H1 (cell line): Measurements from ENCODE around the gene CCNK. TPM values are rescaled to one million over a fixed set of nuclear protein-coding genes. Genes with fewer than 3 reads are reported as not detected.

Source experiments
- CTCF ChIA-PET: fragments of 300-600 bp; sonication (Branson Sonifier 250); formaldehyde crosslinking; loops from one replicate; lab custom pipeline; 2021; ENCODE audit not compliant: partially characterized antibody; lab: Charles Lee
- POLR2A ChIA-PET: fragments of 300-600 bp; sonication (Branson Sonifier 250); formaldehyde crosslinking; loops from one replicate; lab custom pipeline; 2021; ENCODE audit warnings: inconsistent platforms; ENCODE audit not compliant: partially characterized antibody; lab: Charles Lee
- DNase-seq, 2 experiments: peaks; one replicate each; pipeline versions ENCODE4 v3.0.0 to v3.0.0-alpha.2; 2010 to 2022; ENCODE audit warnings: low spot score in 2 of 2, low read depth in 1 of 2, mixed read lengths in 1 of 2
- FAIRE-seq: peaks from 2 replicates; lab custom pipeline; 2011; peaks lifted over from hg19 to GRCh38; lab: Jason Lieb, UNC
- H2AFZ ChIP-seq: 2 replicates; pipeline ENCODE4 v1.8.1; 2012; ENCODE audit warnings: low read length, inconsistent platforms
- H2AK5ac ChIP-seq: 2 replicates; pipeline ENCODE4 v1.6.1; 2013; ENCODE audit warnings: low read depth, low read length
- H2BK120ac ChIP-seq: replicated peaks from 2 replicates; pipeline ENCODE3; 2013; ENCODE audit warnings: low read depth, low read length, inconsistent platforms
- H2BK12ac ChIP-seq: 2 replicates; pipeline ENCODE4 v1.6.1; 2013; ENCODE audit warnings: low read depth, low read length
- H2BK15ac ChIP-seq: 2 replicates; pipeline ENCODE4 v1.6.1; 2013; ENCODE audit warnings: low read length
- H2BK20ac ChIP-seq: 2 replicates; pipeline ENCODE4 v1.6.1; 2013; ENCODE audit warnings: low read length
- H2BK5ac ChIP-seq: 2 replicates; pipeline ENCODE4 v1.6.1; 2013; ENCODE audit warnings: low read depth, low read length
- H3K14ac ChIP-seq: 2 replicates; pipeline ENCODE4 v1.6.1; 2013; ENCODE audit warnings: inconsistent platforms; ENCODE audit not compliant: insufficient read length
- H3K18ac ChIP-seq: 2 replicates; pipeline ENCODE4 v1.6.1; 2013; ENCODE audit warnings: low read length; ENCODE audit errors: extremely low read depth
- H3K23ac ChIP-seq: 2 replicates; pipeline ENCODE4 v1.6.1; 2013; ENCODE audit warnings: inconsistent platforms; ENCODE audit not compliant: insufficient read length
- H3K23me2 ChIP-seq: 2 replicates; pipeline ENCODE4 v1.6.1; 2013; ENCODE audit warnings: low read depth, low read length
- H3K27ac ChIP-seq: 2 replicates; pipeline ENCODE4 v1.6.1; 2011; ENCODE audit warnings: low read depth, low read length, inconsistent platforms
- H3K27me3 ChIP-seq, 4 experiments: replicated peaks in 1 of 4; 1 replicate in 1 of 4; 2 replicates in 3 of 4; pipeline versions ENCODE4 v1.6.1 to v1.8.1; 2011 to 2013; ENCODE audit warnings: low read length in 3 of 4, mild to moderate bottlenecking in 3 of 4, inconsistent platforms in 2 of 4, mixed read lengths in 2 of 4, moderate library complexity in 1 of 4; ENCODE audit not compliant: control insufficient read depth in 3 of 4, insufficient read depth in 3 of 4; ENCODE audit errors: extremely low read depth in 1 of 4
- H3K36me3 ChIP-seq, 4 experiments: 2 replicates each; pipeline versions ENCODE4 v1.6.1 to v1.8.1; 2011 to 2013; ENCODE audit warnings: mild to moderate bottlenecking in 4 of 4, low read length in 3 of 4, moderate library complexity in 2 of 4, control low read depth in 1 of 4, inconsistent platforms in 1 of 4; ENCODE audit not compliant: insufficient read depth in 4 of 4, control insufficient read depth in 2 of 4
- H3K4ac ChIP-seq: replicated peaks from 2 replicates; pipeline ENCODE3; 2013; ENCODE audit warnings: low read length, low read depth, mixed read lengths, inconsistent platforms; ENCODE audit not compliant: insufficient read length
- H3K4me1 ChIP-seq, 4 experiments: replicated peaks in 1 of 4; 1 replicate in 1 of 4; 2 replicates in 3 of 4; pipeline versions ENCODE4 v1.6.1 to v1.8.1; 2011 to 2013; ENCODE audit warnings: low read length in 3 of 4, inconsistent platforms in 2 of 4, mixed read lengths in 1 of 4; ENCODE audit not compliant: insufficient read depth in 4 of 4, control insufficient read depth in 3 of 4
- H3K4me2 ChIP-seq, 2 experiments: 2 replicates each; pipeline versions ENCODE4 v1.6.1 to v1.8.1; 2011 to 2013; ENCODE audit warnings: low read depth in 2 of 2, low read length in 2 of 2, control low read depth in 1 of 2, inconsistent platforms in 1 of 2, mild to moderate bottlenecking in 1 of 2; ENCODE audit not compliant: insufficient read depth in 1 of 2
- H3K4me3 ChIP-seq, 4 experiments: fragments of 200-600, 300-600 bp in 1 of 4; sonication (generic), shearing (Covaris generic), sonication (Bioruptor Twin) in 1 of 4; 2 replicates each; pipeline versions ENCODE4 v1.5.1 to v1.8.1; 2011 to 2016; ENCODE audit warnings: low read length in 4 of 4, low read depth in 3 of 4, control low read depth in 2 of 4, inconsistent platforms in 2 of 4, mild to moderate bottlenecking in 2 of 4, mixed read lengths in 1 of 4, moderate library complexity in 1 of 4; ENCODE audit not compliant: insufficient read depth in 2 of 4; ENCODE audit errors: extremely low read depth in 1 of 4
- H3K56ac ChIP-seq: replicated peaks from 2 replicates; pipeline ENCODE3; 2013; ENCODE audit warnings: low read depth, mild to moderate bottlenecking, mixed read lengths, low read length, inconsistent platforms; ENCODE audit not compliant: insufficient read length
- H3K79me1 ChIP-seq: 2 replicates; pipeline ENCODE4 v1.6.1; 2013; ENCODE audit warnings: low read depth, low read length, control low read depth
- H3K79me2 ChIP-seq, 2 experiments: 2 replicates each; pipeline versions ENCODE4 v1.6.1 to v1.8.1; 2012 to 2013; ENCODE audit warnings: low read length in 2 of 2, mild to moderate bottlenecking in 2 of 2, inconsistent platforms in 1 of 2; ENCODE audit not compliant: insufficient read depth in 2 of 2, control insufficient read depth in 1 of 2
- H3K9ac ChIP-seq, 4 experiments: replicated peaks in 1 of 4; 1 replicate in 1 of 4; 2 replicates in 3 of 4; pipeline versions ENCODE4 v1.6.1 to v1.8.1; 2011 to 2013; ENCODE audit warnings: low read depth in 3 of 4, low read length in 3 of 4, control low read depth in 2 of 4, mild to moderate bottlenecking in 2 of 4, moderate library complexity in 2 of 4, inconsistent platforms in 1 of 4; ENCODE audit errors: extremely low read depth in 1 of 4
- H3K9me3 ChIP-seq, 2 experiments: 2 replicates each; pipeline versions ENCODE4 v1.6.1 to v1.8.1; 2012 to 2013; ENCODE audit warnings: mild to moderate bottlenecking in 2 of 2, moderate library complexity in 2 of 2, control low read depth in 1 of 2, inconsistent platforms in 1 of 2, low read depth in 1 of 2, low read length in 1 of 2, mixed read lengths in 1 of 2; ENCODE audit not compliant: insufficient read depth in 2 of 2
- H4K20me1 ChIP-seq, 2 experiments: replicated peaks in 1 of 2; 2 replicates each; pipeline versions ENCODE3 to v1.8.1; 2011 to 2013; ENCODE audit warnings: inconsistent platforms in 2 of 2, low read length in 2 of 2, mild to moderate bottlenecking in 1 of 2; ENCODE audit not compliant: insufficient read depth in 2 of 2, control insufficient read depth in 1 of 2
- H4K5ac ChIP-seq: 2 replicates; pipeline ENCODE4 v1.6.1; 2013; ENCODE audit warnings: low read length, low read depth, mixed read lengths, inconsistent platforms; ENCODE audit not compliant: insufficient read length
- H4K8ac ChIP-seq: 2 replicates; pipeline ENCODE4 v1.8.0; 2013; ENCODE audit warnings: mild to moderate bottlenecking, moderate library complexity, low read length, inconsistent platforms; ENCODE audit not compliant: insufficient read depth; ENCODE audit errors: extremely low read depth
- H4K91ac ChIP-seq: replicated peaks from 2 replicates; pipeline ENCODE3; 2013; ENCODE audit warnings: low read length, mixed read lengths, inconsistent platforms; ENCODE audit not compliant: insufficient read length
- CBX5 ChIP-seq: fragments of 300-800, 300-1000 bp; sonication (generic); IDR thresholded peaks from 2 replicates; pipeline ENCODE4 v1.7.1; 2016; ENCODE audit warnings: antibody characterized with exemption, low read length, low read depth
- JUND ChIP-seq: IDR thresholded peaks from 2 replicates; pipeline ENCODE4 v1.6.1; 2011; ENCODE audit warnings: mild to moderate bottlenecking, improper control_type of control experiment, low read length
- SIRT6 ChIP-seq: IDR thresholded peaks from one replicate; pipeline ENCODE4 v1.7.1; 2012; ENCODE audit warnings: low read length, inconsistent platforms
- TAF7 ChIP-seq: optimal IDR thresholded peaks from 2 replicates; pipeline ENCODE3; 2011; ENCODE audit warnings: low read depth, mild to moderate bottlenecking, inconsistent platforms, low read length, moderate library complexity, borderline replicate concordance
- WGBS, 2 experiments: shearing (Covaris generic) in 1 of 2; methylation state at CpG; one replicate each; pipeline versions ENCODE4 v1.1.6 to v1.1.7; 2013 to 2015; ENCODE audit warnings: low lambda C conversion rate in 2 of 2, mixed read lengths in 2 of 2, inconsistent platforms in 1 of 2, low coverage in 1 of 2, missing lambda C conversion rate in 1 of 2; ENCODE audit not compliant: insufficient replicate concordance in 2 of 2, insufficient coverage in 1 of 2, insufficient read length in 1 of 2; ENCODE audit errors: extremely low coverage in 1 of 2, missing lambda C conversion rate in 1 of 2; 5-methylcytosine and 5-hydroxymethylcytosine counted together
- polyA plus RNA-seq, 7 experiments: library from polyadenylated mRNA; depleted of rRNA in 3 of 7; stranded (reverse) in 5 of 7; unstranded in 2 of 7; fragments of >200 nt in 5 of 7; fragments of 200-250 nt in 2 of 7; gene quantifications; 1 replicate in 5 of 7; 2 replicates in 1 of 7; 4 replicates in 1 of 7; pipeline versions ENCODE4 v1.2.1 to v1.2.3, GENCODE V29; 2011 to 2013; ENCODE audit warnings: missing spikeins in 2 of 7, mixed read lengths in 2 of 7
- total RNA-seq: library from RNA; stranded (reverse); fragmentation: NEBNext Ultra II Directional; extraction: Animal tissue kit (Norgen Biotek cat#: 25700); gene quantifications from 2 replicates; pipeline ENCODE4 v1.2.1, GENCODE V29; 2021

The CCNK gene
- total and polyA plus RNA-seq, 2 of the 8 experiments (the other 6 are each of a cell fraction or from before 2014, with no cell fraction given) = 10.7 to 82.7 TPM

DNA sequence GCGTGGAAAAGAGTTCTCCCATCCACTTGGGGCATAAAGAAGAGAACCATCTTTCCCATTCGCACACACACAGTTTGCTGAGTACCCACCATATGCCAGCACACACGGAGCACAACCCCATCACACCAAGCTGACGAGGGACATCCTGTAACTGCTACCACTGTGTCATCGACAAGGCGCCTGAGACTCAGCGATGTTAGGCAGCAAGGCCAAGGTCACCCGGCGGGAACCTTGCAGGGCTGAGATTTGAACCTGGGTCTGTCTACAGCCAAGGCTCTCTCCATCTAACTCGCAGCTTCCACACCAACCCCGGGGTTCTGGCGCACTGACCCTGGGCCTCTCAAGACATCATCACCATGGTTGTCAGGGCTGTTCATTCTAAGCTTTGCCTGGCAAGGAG is 62.8 kb downstream of the CCNK start:
- H3K79me1 ChIP-seq = peaks cover 22% of the 10 kb centered on the region; the same call in 1 of the 2 replicates
- H3K27ac ChIP-seq = no peak overlapping the region
- peak overlapping the region; percentile 35; the same call in 1 of the 2 replicates for H2BK5ac ChIP-seq
- H3K4me3 ChIP-seq = no peak overlapping the region
- no peak for DNase-seq
- no peak overlapping the region for H3K56ac ChIP-seq
- no peak overlapping the region for H3K9ac ChIP-seq
- H3K4me2 ChIP-seq = no peak overlapping the region
- H3K23me2 ChIP-seq = no peaks in the 10 kb centered on the region
- H2AK5ac ChIP-seq = peak overlapping the region; percentile 90; the same call in 1 of the 2 replicates
- H3K18ac ChIP-seq = no peak overlapping the region
- H3K27me3 ChIP-seq = no peaks in the 10 kb centered on the region
- no peak overlapping the region for H2BK15ac ChIP-seq
- H4K8ac ChIP-seq = no peak overlapping the region
- no peak overlapping the region for H3K14ac ChIP-seq
- no peak overlapping the region for H3K4ac ChIP-seq
- no peak overlapping the region for H3K23ac ChIP-seq
- H3K4me1 ChIP-seq = peaks cover 4 to 28% (median 10%) of the 10 kb centered on the region in 4 experiments; a peak in 6 of 7 replicates
- 89% methylated on average over 12 of the region's 12 CpGs; no CpG with 5 or more reads in 1 of the 2 experiments for WGBS, 2 experiments
- H3K36me3 ChIP-seq = no peaks in the 10 kb centered on the region
- H2BK20ac ChIP-seq = no peak overlapping the region
- peaks cover 0 to 69% of the 10 kb centered on the region in 2 experiments; a peak in 2 of 4 replicates for H3K79me2 ChIP-seq
- ChIA-PET POLR2A (interaction anchor here (1.6 kb wide), 1 partner anchor 18 kb away, joined by 3 read pairs; no protein-coding TSS in a partner anchor), CTCF (interaction anchor here (1.0 to 3.6 kb wide), 9 partner anchors 9 to 84 kb away, joined by 3 to 19 read pairs (median 4); no protein-coding TSS in a partner anchor)
- H2AFZ ChIP-seq = no peak overlapping the region
- no peak for TF ChIP-seq SIRT6
- TF ChIP-seq CBX5 = no peak
- TF ChIP-seq TAF7 = no peak
- no peak for TF ChIP-seq JUND
- no peak overlapping the region for H4K91ac ChIP-seq
- no peak overlapping the region for H2BK120ac ChIP-seq
- no peak overlapping the region for H4K5ac ChIP-seq
- no peak for FAIRE-seq
- H2BK12ac ChIP-seq = peak overlapping the region; percentile 28; the same call in 1 of the 2 replicates
- H4K20me1 ChIP-seq = peaks cover 4 to 15% of the 10 kb centered on the region in 2 experiments
- H3K9me3 ChIP-seq = no peaks in the 10 kb centered on the region
